Activated effector memory CD4-positive, alpha-beta T cell treated with anti-CD3 and anti-CD28 coated beads, Interleukin-2, amount 50 U/mL, for 16 hours (primary cell): ENCODE measurements around the gene CPHXL2.

Experiments
- DNase-seq: peaks from one replicate; pipeline ENCODE4 v3.0.0-alpha.2; 2020

The CPHXL2 gene

DNA sequence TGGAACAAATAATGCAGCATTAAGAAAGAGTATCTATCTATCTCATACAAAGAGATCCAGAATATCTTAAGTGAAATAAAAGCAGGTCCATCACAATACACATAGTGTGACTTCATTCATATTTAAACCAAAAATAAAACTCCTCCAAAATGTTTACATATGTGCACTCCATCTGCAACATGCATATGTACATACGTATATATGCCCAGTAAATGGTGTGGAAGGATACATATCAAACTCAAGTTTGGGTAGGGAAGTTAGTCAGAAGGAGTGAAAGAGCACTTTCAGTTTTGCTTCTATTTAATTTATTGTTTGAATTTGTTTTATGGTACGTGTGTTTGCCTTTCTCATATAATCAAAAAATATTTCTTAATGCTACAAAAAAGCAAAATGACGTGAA lies 41.8 kb downstream of the CPHXL2 start:
- no peak for DNase-seq

DNA sequence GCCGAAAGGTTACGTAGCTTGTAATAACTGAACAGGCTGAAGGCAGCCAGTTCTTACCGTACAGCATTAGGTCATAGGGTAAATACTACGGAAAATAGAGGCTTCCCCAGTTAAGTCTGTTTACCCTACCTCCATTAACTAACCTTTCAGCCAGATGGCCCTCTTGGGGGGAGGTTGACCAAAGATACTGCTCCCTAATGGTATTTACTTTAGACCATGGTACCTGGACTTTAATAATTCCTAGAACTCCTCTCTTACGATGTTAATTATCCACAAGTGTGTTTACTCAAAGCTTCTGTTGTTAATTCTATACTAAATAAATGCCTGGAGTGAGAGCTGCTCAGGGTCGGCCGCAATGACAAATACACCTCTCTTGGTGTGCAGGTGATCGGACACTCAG lies 44.0 kb downstream of the CPHXL2 start:
- no peak for DNase-seq

DNA sequence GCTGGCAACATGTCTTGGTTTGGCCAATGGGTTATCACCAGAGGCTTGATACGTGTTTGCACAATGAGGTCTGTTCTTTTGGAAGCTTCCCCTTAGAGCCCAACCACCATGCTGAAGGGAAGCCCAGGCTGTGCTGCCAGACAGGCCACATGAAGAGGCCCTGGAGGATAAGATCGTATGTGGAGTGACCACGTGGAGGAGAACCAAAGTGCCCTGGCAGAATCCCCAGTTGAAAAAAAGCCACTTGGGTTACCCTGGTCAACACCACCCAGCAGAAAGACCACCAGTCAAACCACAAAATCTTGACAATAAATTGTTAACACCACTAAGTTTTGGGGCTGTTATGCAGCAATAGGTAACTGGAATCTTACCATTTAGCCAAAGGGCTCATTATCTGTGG lies 46.8 kb downstream of the CPHXL2 start:
- DNase-seq: no peak

DNA sequence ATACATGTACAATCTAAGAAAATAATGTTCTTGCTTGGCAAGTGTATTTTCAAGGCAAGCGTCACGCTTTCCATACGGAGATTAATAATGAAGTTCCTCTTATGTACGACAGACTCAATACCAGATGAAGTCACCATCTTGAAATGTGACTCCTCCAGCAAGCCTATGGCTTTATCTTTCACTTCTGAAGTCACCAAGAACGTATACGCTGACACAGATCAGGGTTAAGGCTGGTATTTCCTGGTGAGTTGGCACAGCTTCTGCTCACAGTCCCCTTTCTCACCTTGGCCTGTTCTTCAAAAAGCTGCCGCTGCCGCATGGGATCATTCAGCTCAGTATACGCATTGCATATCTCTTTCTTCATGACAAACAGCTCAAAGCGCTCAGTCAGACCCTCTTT lies 47.7 kb downstream of the CPHXL2 start:
- no peak for DNase-seq

DNA sequence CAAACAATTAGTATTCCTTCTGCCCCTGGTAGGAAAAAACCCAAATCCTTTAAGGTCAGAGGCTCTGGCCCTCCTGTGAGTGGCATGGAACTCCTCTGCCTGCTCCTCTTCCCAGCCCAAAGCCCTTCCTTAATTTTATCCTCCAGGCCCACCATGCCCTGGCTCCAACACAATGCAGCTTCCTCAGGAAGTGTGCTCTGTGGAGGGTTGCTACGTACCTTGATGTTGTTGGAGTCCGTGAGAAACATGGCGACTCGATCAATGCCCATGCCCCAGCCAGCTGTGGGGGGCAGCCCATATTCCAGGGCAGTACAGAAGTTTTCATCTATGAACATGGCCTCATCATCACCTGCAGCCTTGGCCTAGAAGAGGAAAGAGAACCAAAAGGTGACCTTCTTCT lies 48.5 kb downstream of the CPHXL2 start:
- no peak for DNase-seq

DNA sequence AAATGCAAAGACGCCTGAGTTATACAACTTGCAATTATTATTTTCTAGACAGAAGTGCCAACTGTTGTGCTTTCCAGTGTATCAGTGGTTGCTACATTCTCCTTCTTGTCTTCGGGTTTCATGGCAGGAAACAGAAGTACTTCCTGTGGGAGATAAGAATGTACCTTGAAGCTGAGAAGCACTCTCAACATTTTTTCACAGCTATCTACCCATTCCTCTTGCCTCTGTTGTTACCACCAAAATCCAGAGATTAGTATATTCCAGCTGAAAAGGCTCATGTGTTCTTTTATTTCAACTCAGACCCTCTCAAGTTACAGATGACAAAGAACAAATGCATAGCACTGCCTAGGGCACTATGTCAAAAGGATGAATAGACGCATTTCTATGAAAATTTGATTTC lies 49.0 kb downstream of the CPHXL2 start:
- DNase-seq: no peak

DNA sequence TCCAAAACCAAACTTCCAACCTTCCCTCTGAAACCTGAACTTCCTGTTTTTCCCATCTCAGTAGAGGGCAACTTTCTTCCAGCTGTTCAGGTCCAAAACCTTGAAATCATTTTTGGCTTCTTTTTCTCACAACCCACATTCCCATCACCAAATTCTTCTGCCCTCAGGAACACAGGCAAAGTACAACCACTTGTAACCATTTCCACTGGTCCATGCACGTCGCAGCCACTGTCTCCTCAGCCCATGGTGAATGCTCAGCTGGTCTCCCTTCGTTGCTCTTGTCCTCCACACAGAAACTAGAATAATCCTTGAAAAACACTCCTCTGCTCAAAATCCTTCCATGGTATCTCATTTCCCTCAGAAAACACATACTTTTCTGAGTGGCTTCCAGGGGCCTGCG lies 50.0 kb downstream of the CPHXL2 start:
- DNase-seq: no peak

DNA sequence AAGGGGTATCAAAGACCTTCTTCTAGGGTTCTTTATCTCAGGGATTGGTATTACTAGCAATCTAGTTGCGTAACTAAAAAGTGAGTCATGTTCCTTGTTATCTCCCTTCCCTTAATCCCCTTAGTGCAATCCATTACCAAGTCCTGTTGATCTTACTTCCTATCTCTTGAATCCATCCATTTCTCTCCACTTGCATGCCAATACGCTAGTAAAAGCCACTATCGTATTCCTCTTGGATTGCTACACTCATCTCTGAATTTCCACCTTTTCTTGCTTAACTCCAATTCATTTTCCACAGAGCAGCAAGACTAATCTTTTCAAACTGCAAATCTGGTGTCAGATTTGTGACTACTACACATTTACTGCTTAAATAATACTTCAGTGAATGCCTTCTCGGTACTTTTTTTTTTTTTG lies 51.9 kb downstream of the CPHXL2 start:
- DNase-seq: no peak

DNA sequence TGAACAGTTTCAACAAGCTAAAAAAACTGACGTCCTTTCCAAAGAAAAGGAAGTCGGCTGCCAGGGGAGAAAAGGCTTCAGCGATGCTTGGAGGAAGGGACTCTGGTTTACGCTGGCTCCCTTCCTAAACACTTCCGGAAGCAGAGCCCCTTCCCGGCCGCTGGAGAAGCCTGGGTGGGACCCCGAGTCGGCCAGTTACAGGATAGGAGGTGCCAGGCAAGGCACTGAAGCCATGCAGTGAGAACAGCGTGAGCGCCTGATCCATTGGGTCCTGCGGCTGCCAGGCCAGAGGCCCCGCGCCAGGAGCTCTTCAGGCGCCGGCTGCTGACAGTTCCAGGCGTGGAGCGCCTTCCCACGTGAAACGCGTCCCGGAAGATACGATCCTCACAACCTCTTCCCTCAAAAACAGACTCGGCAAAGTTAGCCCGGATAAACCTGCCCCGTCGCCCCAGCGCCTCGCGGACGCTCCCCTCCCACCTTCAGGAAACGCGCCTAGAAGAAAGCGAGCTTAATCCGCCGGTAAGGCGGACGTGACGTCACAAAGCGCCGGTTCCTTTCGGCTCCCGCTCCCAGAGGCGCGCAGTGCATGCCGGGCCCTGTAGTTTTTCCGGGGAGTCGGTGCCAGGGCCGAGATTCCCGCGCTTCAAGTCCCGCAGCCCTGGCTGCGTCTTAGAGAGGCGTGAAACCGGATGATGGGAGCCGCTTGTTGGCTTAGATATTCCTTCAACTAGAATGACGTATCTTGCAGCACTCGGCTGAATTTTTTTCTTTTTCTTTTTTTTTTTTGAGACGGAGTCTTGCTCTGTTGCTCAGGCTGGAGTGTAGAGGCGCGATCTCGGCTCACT lies 53.8 kb downstream of the CPHXL2 start, which contains the start of gene ADAT1:
Gene ADAT1 (minus strand): TSS at position 521 of the 845 bp plus-strand sequence. CDS start 2,482 bp downstream, outside the sequence.
- peak; percentile 100 for DNase-seq

DNA sequence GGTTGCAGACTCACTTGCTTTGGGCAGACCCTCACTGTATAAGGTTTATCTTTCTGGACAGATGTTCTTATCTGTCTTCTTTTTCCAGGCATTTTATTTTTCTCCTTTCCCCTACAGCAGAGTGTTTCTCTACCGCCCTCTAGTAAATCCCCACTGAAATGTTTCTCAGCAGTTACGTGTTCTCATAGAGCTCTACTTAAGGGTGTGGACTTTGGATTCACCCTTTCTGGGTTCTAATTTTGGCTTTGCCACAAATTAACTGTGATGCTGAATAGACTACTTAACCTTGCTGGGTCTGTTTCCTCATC lies 55.7 kb downstream of the CPHXL2 start:
- DNase-seq: no peak

DNA sequence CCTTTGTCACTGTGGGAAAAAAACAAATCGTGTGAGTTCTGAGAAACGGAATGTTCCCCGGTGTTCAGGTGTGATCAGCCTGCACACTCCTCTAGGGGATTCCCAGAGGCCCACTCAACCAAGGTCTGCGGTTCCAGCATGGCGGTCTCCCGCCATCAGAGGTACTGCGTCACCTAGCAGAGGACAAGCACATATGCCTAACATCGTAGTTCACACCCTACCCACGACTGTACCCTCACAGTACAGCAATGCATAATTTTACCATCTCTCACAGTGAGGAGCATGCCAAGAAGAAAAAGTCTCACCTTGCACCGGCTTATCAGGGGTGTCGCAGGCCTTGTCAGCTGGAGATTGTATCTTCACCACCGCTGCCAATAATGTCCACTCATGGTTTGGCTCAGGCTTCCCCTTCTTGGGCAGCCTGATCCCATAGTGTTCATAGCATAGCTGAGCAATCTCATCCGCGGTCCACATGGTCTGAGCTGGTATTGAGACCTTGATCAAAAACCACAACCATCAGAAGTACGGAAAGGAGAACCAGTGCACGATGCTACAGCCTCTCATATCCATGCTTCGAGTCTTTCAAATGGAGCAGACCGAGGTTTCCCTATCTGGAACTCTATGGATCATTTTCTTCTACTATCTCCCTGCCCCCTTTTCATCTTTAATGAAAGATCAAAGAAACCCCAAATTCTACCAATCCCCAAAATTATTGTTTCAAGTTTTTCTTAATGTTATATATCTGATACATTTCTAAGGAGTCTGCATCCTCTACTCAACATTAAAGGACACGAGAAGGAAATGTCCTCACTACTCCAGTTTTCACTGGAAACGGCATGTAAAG lies 56.3 kb downstream of the CPHXL2 start:
- DNase-seq: peak; percentile 77

DNA sequence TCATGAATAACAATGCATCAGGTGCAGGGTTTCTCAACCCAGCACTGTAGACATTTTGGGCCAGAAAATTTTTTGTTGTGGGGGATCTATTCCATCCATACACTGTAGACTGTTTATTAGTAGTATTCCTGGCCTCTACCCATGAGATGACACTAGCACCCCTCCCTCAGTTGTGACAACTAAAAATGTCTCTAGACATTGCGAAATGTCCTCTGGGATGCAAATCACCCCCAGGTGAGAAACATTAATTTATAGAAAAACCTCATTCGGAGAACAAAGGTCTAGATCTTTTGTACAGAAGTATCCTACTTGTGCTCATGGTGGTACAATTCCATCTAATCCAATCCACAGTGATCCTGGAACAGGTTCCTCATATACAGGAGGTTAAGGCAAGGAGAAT lies 58.0 kb downstream of the CPHXL2 start:
- no peak for DNase-seq

DNA sequence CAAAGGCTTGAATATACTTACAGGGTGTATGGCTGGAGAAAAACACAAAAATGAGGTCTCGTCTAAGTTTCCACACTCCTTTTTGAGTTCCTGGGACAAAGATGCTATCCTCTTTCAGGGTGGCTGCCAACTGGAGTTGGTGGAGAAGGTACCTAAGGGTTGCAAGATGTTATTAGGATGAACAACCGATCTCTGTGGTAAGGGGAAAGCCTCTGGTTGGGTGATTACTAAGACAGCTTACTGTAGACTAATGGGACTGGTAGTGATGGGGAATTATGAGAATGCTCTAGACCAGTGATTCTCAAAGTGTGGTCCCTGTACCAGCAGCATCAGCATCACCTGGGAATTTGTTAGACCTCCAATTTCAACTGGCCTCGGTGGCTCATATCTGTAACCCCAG lies 59.7 kb downstream of the CPHXL2 start:
- no peak for DNase-seq

DNA sequence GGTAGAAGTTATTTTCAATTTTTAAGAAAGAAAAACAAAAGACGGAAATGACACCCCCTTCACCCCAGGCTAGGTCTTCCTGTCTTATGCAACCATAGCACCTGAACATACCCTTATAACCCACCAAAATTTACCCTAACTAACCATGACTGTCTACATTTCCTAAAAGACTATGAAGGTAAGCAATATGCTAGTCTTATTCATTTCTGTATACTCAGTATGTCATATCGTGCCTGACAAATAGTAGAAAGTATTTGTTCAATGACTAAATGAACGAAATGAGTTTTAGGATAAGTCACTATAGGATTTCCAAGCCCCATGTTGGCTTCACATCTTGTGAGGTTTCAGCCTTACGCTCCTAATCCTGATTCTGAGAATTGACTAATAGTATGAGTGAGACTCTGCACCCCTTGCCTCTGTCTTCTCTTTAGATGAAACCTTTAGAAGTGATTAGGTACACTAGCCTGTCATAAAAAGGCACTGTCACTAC lies 60.2 kb downstream of the CPHXL2 start:
- DNase-seq: no peak

DNA sequence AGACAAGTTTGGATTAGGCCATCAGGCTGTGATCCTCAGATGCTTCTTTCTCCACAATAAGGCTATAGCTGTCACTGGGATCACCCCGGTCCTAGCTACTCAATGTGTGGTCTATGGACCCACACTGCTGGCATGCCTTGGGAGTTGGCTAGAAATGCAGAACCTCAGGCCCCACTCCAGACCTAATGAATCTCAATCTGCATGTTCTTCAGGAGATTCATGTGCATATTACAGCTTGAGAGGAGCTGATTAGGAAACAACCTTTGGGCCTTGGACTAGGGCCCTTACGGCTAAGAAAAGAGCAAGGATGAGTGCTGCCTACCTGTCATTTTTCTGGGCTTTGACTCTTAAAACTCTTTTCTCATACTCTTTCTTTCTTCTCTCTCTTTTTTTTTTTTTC lies 61.2 kb downstream of the CPHXL2 start:
- DNase-seq: no peak

DNA sequence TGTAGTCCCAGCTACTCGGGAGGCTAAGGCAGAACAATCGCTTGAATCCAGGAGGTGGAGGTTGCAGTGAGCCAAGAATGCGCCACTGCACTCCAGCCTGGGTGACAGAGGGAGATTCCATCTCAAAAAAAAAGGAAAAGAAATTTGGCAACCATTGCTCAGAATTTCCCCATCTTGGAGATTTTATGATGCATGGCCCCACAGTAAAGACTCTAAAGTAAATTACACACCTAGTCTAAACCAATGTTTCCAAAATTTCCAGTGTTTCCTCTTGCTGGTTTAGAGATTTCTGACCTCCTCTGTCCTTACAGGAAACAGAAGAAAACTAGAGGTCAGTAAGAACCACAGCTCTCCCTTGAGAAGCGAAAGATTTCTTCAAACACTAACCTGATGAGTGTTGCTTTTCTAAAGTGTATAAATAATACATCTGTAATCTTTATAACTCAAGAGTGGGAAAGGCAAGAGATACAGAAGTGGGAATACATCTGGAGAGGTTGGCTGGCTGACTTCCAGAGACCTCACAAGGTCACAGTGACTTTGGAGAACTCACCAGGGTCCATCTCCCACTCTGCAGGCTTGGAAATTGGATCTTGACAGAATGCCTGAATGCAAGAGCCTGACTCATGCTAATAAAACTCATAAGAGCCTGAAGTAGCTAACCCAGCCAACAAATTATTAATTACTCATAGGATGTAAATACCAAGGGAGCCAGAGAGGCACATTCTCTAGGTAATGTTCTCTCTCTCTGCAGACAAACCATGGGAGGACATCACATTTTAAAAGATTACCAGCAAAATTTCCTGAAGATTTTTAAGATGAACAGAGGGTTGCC lies 62.5 kb downstream of the CPHXL2 start:
- DNase-seq: no peak
